Left lung (tissue), 10 donors: ENCODE data around the gene ATRNL1. TPM values are rescaled to one million over a fixed set of nuclear protein-coding genes. Genes with fewer than 3 reads are reported as not detected.

Experiments used
- ATAC-seq: fragments of 200-7000 bp; cut with Tn5 transposase; one replicate; pipeline ENCODE4 v1.9.1; 2020; ENCODE audit warnings: moderate library complexity
- DNase-seq, 4 donors: peaks; one replicate each; pipeline ENCODE4 v3.0.0-alpha.2; 2013 to 2020
- H3K27ac ChIP-seq, 2 donors: fragments of 200-600 bp; sonication (generic) in 1 of 2; one replicate each; pipeline versions ENCODE4 v1.5.0 to v1.8.0; 2020 to 2021
- H3K27me3 ChIP-seq, 2 donors: fragments of 200-600 bp; sonication (generic) in 1 of 2; one replicate each; pipeline versions ENCODE4 v1.5.0 to v1.8.0; 2020 to 2021
- H3K36me3 ChIP-seq, 2 donors: fragments of 200-600 bp; sonication (generic) in 1 of 2; one replicate each; pipeline versions ENCODE4 v1.5.0 to v1.8.0; 2020 to 2021
- H3K4me1 ChIP-seq, 2 donors: fragments of 200-600 bp; one replicate each; pipeline ENCODE4 v1.8.0; 2021
- H3K4me3 ChIP-seq, 2 donors: fragments of 200-600 bp; sonication (generic) in 1 of 2; one replicate each; pipeline versions ENCODE4 v1.5.0 to v1.8.0; 2020 to 2021; ENCODE audit warnings: mild to moderate bottlenecking in 1 of 2
- H3K9me3 ChIP-seq, 2 donors: fragments of 200-600 bp; sonication (generic) in 1 of 2; one replicate each; pipeline versions ENCODE4 v1.5.0 to v1.8.0; 2020 to 2021
- CTCF ChIP-seq, 2 donors: fragments of 200-600 bp; sonication (generic) in 1 of 2; IDR thresholded peaks; one replicate each; pipeline versions ENCODE4 v1.5.0 to v1.8.0; 2021; ENCODE audit warnings: antibody characterized with exemption in 2 of 2
- intact Hi-C, 2 donors: fragments of 100-400 bp; cut with DNase I; formaldehyde crosslinking; loops; one replicate each; pipeline versions ENCODE4 v1.11.2 to v1.14.2; 2022
- polyA plus RNA-seq, 6 donors: library from polyadenylated mRNA; unstranded; fragments of 120-200 nt; gene quantifications; one replicate each; pipeline ENCODE4 v1.2.1, GENCODE V29; 2013; ENCODE audit not compliant: insufficient read length in 6 of 6
- total RNA-seq, 2 donors: library from RNA; stranded (reverse); fragmentation: NEBNext Ultra II Directional; extraction: Animal tissue kit (Norgen Biotek cat#: 25700); gene quantifications; one replicate each; pipeline ENCODE4 v1.2.1, GENCODE V29; 2021
- donor health status: DM: no; HTN: yes; CAD: no.
- donor health status: DM: no; HTN: no; CAD: no.

Gene ATRNL1
- total and polyA plus RNA-seq, 8 donors, result 0.26 to 6.7 (median 5.1) TPM

GRCh38 chr10:115884331-115884730 is 791.2 kb downstream of the ATRNL1 start:
- H3K27ac ChIP-seq, result no peak overlapping the region
- H3K4me1 ChIP-seq, result no peaks in the 10 kb centered on the region
- no peak overlapping the region for H3K4me3 ChIP-seq
- H3K36me3 ChIP-seq, result no peaks in the 10 kb centered on the region
- DNase-seq (no peak), ATAC-seq (no peak)
- no peak for TF ChIP-seq CTCF (IDR thresholded peaks at IDR 0.05)
- intact Hi-C loops, result no loop called here
- H3K27me3 ChIP-seq, result no peaks in the 10 kb centered on the region
- H3K9me3 ChIP-seq, result no peaks in the 10 kb centered on the region

GRCh38 chr10:115895166-115895565 is 802.0 kb downstream of the ATRNL1 start:
- DNase-seq (no peak), ATAC-seq (no peak)
- Histone ChIP-seq H3K27me3 (no peaks in the 10 kb centered on the region), H3K4me3 (no peak overlapping the region), H3K9me3 (no peaks in the 10 kb centered on the region), H3K36me3 (no peaks in the 10 kb centered on the region), H3K4me1 (no peaks in the 10 kb centered on the region), H3K27ac (no peak overlapping the region)
- no peak for TF ChIP-seq CTCF (IDR thresholded peaks at IDR 0.05)
- intact Hi-C loops, result no loop called here

- TF ChIP-seq CTCF (IDR thresholded peaks at IDR 0.05), result no peak
- Histone ChIP-seq H3K27ac (no peak overlapping the region), H3K4me1 (no peaks in the 10 kb centered on the region), H3K4me3 (no peak overlapping the region), H3K36me3 (no peaks in the 10 kb centered on the region), H3K9me3 (no peaks in the 10 kb centered on the region), H3K27me3 (no peaks in the 10 kb centered on the region)
- no peak for ATAC-seq
- intact Hi-C loops, result no loop called here
- DNase-seq, result no peak
Observed at GRCh38 chr10:115898242-115898641, 805.1 kb downstream of the ATRNL1 start.

- H3K27ac ChIP-seq, result no peak overlapping the region
- H3K36me3 ChIP-seq, result no peaks in the 10 kb centered on the region
- no peak for ATAC-seq
- H3K27me3 ChIP-seq, result no peaks in the 10 kb centered on the region
- H3K9me3 ChIP-seq, result no peaks in the 10 kb centered on the region
- H3K4me1 ChIP-seq, result no peaks in the 10 kb centered on the region
- no peak for DNase-seq
- intact Hi-C loops, result no loop called here
- no peak overlapping the region for H3K4me3 ChIP-seq
- no peak for TF ChIP-seq CTCF (IDR thresholded peaks at IDR 0.05)
Observed at GRCh38 chr10:115902596-115902995, 809.4 kb downstream of the ATRNL1 start.

GRCh38 chr10:115903207-115903606 is 810.0 kb downstream of the ATRNL1 start:
- H3K36me3 ChIP-seq, result no peaks in the 10 kb centered on the region
- no peaks in the 10 kb centered on the region for H3K27me3 ChIP-seq
- intact Hi-C loops, result no loop called here
- no peaks in the 10 kb centered on the region for H3K9me3 ChIP-seq
- ATAC-seq (no peak), DNase-seq (no peak)
- TF ChIP-seq CTCF (IDR thresholded peaks at IDR 0.05), result no peak
- no peak overlapping the region for H3K27ac ChIP-seq
- H3K4me1 ChIP-seq, result no peaks in the 10 kb centered on the region
- no peak overlapping the region for H3K4me3 ChIP-seq
